Adrenal gland (tissue), 5 donors: ENCODE results near the gene NAA38.

Source experiments
- POLR2A ChIP-seq, 2 donors: fragments of 450-650 bp; IDR thresholded peaks; one replicate each; pipeline ENCODE4 v1.6.1; 2017; ENCODE audit warnings: antibody characterized with exemption in 2 of 2, mild to moderate bottlenecking in 2 of 2, moderate library complexity in 1 of 2
- TF ChIP-seq, protein P1 (sequence below), 6 experiments: fragments of 450-650 bp in 4 of 6; fragments of 200-600 bp in 2 of 6; sonication (generic) in 1 of 6; IDR thresholded peaks; 1 replicate in 5 of 6; 2 replicates in 1 of 6; pipeline versions ENCODE4 v1.5.1 to v1.8.0; 2016 to 2021; ENCODE audit warnings: antibody characterized with exemption in 6 of 6, mild to moderate bottlenecking in 2 of 6, moderate library complexity in 1 of 6
- donor health status: DM: no; HTN: no; CAD: no.

GRCh38 chr17:7882629-7883028 lies 25.3 kb upstream of the NAA38 start:
- no peak for TF ChIP-seq POLR2A (IDR thresholded peaks at IDR 0.05)
- TF ChIP-seq, protein P1, sequence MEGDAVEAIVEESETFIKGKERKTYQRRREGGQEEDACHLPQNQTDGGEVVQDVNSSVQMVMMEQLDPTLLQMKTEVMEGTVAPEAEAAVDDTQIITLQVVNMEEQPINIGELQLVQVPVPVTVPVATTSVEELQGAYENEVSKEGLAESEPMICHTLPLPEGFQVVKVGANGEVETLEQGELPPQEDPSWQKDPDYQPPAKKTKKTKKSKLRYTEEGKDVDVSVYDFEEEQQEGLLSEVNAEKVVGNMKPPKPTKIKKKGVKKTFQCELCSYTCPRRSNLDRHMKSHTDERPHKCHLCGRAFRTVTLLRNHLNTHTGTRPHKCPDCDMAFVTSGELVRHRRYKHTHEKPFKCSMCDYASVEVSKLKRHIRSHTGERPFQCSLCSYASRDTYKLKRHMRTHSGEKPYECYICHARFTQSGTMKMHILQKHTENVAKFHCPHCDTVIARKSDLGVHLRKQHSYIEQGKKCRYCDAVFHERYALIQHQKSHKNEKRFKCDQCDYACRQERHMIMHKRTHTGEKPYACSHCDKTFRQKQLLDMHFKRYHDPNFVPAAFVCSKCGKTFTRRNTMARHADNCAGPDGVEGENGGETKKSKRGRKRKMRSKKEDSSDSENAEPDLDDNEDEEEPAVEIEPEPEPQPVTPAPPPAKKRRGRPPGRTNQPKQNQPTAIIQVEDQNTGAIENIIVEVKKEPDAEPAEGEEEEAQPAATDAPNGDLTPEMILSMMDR (IDR thresholded peaks at IDR 0.05) = no peak
